Thyroid gland (tissue), 4 donors: ENCODE measurements around the gene RPH3AL.

Experiments
- POLR2A ChIP-seq, 2 donors: fragments of 450-650 bp; IDR thresholded peaks; one replicate each; pipeline ENCODE4 v1.6.1; 2017; ENCODE audit warnings: antibody characterized with exemption in 2 of 2, mild to moderate bottlenecking in 2 of 2, moderate library complexity in 1 of 2
- TF ChIP-seq, protein P1 (sequence below), 6 experiments: fragments of 200-600 bp in 3 of 6; fragments of 450-650 bp in 3 of 6; sonication (generic) in 3 of 6; IDR thresholded peaks; one replicate each; pipeline ENCODE4 v1.5.1; 2016 to 2019; ENCODE audit warnings: antibody characterized with exemption in 6 of 6, mild to moderate bottlenecking in 2 of 6, inconsistent platforms in 1 of 6, moderate library complexity in 1 of 6

- TF ChIP-seq, protein P1, sequence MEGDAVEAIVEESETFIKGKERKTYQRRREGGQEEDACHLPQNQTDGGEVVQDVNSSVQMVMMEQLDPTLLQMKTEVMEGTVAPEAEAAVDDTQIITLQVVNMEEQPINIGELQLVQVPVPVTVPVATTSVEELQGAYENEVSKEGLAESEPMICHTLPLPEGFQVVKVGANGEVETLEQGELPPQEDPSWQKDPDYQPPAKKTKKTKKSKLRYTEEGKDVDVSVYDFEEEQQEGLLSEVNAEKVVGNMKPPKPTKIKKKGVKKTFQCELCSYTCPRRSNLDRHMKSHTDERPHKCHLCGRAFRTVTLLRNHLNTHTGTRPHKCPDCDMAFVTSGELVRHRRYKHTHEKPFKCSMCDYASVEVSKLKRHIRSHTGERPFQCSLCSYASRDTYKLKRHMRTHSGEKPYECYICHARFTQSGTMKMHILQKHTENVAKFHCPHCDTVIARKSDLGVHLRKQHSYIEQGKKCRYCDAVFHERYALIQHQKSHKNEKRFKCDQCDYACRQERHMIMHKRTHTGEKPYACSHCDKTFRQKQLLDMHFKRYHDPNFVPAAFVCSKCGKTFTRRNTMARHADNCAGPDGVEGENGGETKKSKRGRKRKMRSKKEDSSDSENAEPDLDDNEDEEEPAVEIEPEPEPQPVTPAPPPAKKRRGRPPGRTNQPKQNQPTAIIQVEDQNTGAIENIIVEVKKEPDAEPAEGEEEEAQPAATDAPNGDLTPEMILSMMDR (IDR thresholded peaks at IDR 0.05) = no peak
- no peak for TF ChIP-seq POLR2A (IDR thresholded peaks at IDR 0.05)
Measured at GRCh38 chr17:171871-172270, 180.7 kb downstream of the RPH3AL start.
